B cell (primary cell): ENCODE data around the gene GDF11.

Experiments used
- EZH2 ChIP-seq: IDR thresholded peaks from 2 replicates; pipeline ENCODE4 v1.6.1; 2012; ENCODE audit warnings: borderline replicate concordance, low read depth, mild to moderate bottlenecking, moderate library complexity, low read length; ENCODE audit not compliant: insufficient read depth, poor library complexity, severe bottlenecking
- TF ChIP-seq, protein P1 (sequence below): fragments of 200-600 bp; IDR thresholded peaks from one replicate; pipeline ENCODE4 v1.8.0; 2022; ENCODE audit warnings: antibody characterized with exemption, mild to moderate bottlenecking

DNA sequence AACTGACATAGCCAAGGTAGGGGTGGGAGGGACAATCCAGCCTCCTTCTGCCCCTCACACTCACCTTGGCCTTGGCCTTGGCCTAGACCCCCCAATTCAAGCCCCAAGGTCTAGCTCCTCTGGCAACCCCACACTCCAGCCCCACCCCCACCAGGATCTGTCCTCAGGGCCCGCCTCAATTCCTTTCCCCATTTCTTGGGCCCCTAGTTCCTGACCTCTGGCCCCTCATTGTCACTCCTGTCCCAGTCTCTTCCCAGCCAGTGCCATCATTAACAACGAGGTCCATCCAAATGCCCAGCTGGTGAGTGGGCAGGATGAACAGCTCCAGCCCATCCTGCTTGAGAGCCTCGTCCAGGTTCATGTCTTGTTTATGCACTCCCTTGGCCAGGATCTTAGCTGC lies 6.8 kb upstream of the GDF11 start:
- TF ChIP-seq EZH2, result no peak
- TF ChIP-seq, protein P1, sequence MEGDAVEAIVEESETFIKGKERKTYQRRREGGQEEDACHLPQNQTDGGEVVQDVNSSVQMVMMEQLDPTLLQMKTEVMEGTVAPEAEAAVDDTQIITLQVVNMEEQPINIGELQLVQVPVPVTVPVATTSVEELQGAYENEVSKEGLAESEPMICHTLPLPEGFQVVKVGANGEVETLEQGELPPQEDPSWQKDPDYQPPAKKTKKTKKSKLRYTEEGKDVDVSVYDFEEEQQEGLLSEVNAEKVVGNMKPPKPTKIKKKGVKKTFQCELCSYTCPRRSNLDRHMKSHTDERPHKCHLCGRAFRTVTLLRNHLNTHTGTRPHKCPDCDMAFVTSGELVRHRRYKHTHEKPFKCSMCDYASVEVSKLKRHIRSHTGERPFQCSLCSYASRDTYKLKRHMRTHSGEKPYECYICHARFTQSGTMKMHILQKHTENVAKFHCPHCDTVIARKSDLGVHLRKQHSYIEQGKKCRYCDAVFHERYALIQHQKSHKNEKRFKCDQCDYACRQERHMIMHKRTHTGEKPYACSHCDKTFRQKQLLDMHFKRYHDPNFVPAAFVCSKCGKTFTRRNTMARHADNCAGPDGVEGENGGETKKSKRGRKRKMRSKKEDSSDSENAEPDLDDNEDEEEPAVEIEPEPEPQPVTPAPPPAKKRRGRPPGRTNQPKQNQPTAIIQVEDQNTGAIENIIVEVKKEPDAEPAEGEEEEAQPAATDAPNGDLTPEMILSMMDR, result no peak
